ENCODE data around the gene INTS7. TPM values are rescaled to one million over a fixed set of nuclear protein-coding genes. Genes with fewer than 3 reads are reported as not detected.

INTS7 gene
- total RNA-seq, 1 donor from 2014 or later = 8.9 TPM

DNA sequence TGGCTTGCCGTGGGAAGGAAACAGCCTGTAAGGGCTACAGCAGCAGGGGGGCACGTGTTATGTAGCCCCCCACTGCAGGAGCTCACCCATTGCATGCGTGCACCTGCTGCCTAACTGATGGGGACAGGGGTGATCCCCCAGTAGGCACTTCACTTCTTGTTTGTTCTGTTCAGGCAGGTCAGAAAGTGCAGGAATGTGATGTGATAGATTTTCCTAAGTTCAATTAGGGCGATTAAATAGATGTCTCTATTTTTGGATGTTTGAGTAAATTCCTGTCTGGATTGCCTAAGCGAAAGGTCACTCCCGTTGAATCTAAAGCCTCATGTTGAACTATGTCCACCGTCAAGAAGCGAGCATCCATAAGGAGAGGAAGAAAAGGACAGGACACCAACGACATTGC lies 126.0 kb downstream of the INTS7 start:
- TF ChIP-seq, protein P1, sequence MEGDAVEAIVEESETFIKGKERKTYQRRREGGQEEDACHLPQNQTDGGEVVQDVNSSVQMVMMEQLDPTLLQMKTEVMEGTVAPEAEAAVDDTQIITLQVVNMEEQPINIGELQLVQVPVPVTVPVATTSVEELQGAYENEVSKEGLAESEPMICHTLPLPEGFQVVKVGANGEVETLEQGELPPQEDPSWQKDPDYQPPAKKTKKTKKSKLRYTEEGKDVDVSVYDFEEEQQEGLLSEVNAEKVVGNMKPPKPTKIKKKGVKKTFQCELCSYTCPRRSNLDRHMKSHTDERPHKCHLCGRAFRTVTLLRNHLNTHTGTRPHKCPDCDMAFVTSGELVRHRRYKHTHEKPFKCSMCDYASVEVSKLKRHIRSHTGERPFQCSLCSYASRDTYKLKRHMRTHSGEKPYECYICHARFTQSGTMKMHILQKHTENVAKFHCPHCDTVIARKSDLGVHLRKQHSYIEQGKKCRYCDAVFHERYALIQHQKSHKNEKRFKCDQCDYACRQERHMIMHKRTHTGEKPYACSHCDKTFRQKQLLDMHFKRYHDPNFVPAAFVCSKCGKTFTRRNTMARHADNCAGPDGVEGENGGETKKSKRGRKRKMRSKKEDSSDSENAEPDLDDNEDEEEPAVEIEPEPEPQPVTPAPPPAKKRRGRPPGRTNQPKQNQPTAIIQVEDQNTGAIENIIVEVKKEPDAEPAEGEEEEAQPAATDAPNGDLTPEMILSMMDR (IDR thresholded peaks at IDR 0.05; ENCODE audit: unreplicated experiment) = no peak
- H3K9me3 Mint-ChIP-seq (ENCODE audit: unreplicated experiment) = peaks cover 8% of the 10 kb centered on the region
- peaks cover 13% of the 10 kb centered on the region for H3K36me3 Mint-ChIP-seq (ENCODE audit: low read depth, unreplicated experiment)
- DNase-seq (ENCODE audit: low spot score) = no peak
- H3K27ac Mint-ChIP-seq (ENCODE audit: unreplicated experiment) = no peak overlapping the region
- no peaks in the 10 kb centered on the region for H3K4me1 Mint-ChIP-seq (ENCODE audit: unreplicated experiment)
- peak overlapping the region; percentile 26 for H3K4me3 Mint-ChIP-seq (ENCODE audit: unreplicated experiment)
- H3K27me3 Mint-ChIP-seq (ENCODE audit: unreplicated experiment) = peaks cover 2% of the 10 kb centered on the region

DNA sequence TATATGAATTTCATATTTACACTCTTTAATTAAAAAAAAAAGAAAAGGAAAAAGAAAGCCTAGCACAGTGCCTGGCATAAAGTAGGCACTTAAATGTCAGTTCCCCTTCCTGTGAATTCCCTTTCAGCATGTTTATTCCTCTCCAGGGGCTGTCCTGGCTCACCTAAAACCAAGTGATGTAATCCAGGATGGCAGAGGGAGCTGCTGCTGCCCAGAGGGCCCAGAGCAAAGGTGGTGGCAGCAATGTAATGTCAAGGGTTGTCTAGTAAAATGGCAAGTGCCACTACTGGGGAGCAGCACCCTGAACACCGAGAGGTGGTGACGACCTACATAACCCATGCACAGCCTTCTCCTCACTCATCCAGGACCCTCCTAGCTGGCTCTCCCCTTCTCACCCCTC lies 126.4 kb downstream of the INTS7 start:
- H3K27ac Mint-ChIP-seq (ENCODE audit: unreplicated experiment) = no peak overlapping the region
- TF ChIP-seq, protein P1 (IDR thresholded peaks at IDR 0.05; ENCODE audit: unreplicated experiment) = no peak
- peaks cover 2% of the 10 kb centered on the region for H3K27me3 Mint-ChIP-seq (ENCODE audit: unreplicated experiment)
- H3K4me3 Mint-ChIP-seq (ENCODE audit: unreplicated experiment) = no peak overlapping the region
- H3K4me1 Mint-ChIP-seq (ENCODE audit: unreplicated experiment) = no peaks in the 10 kb centered on the region
- peaks cover 13% of the 10 kb centered on the region for H3K36me3 Mint-ChIP-seq (ENCODE audit: low read depth, unreplicated experiment)
- DNase-seq (ENCODE audit: low spot score) = no peak
- H3K9me3 Mint-ChIP-seq (ENCODE audit: unreplicated experiment) = peaks cover 8% of the 10 kb centered on the region

DNA sequence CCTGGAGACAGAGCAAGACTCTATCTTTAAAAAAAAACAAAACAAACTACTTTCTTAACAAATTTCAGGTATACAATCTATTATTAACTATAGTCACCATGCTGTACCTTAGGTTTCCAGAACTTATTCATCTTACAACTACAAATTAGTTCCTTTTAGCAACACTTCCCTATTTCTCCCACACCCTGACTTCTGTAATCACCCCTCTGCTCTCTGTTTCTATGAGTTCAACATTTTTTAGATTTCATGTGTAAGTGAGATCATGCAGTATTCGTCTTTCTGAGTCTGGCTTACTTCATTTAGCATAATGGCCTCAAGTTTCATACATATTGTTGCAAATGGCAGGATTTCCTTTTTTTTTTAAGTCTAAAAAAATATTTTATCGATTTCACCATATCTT lies 126.9 kb downstream of the INTS7 start:
- no peak for DNase-seq (ENCODE audit: low spot score)
- Mint-ChIP-seq H3K4me1 (ENCODE audit: unreplicated experiment) (no peaks in the 10 kb centered on the region), H3K27ac (ENCODE audit: unreplicated experiment) (no peak overlapping the region), H3K36me3 (ENCODE audit: low read depth, unreplicated experiment) (peaks cover 13% of the 10 kb centered on the region), H3K9me3 (ENCODE audit: unreplicated experiment) (peaks cover 8% of the 10 kb centered on the region), H3K27me3 (ENCODE audit: unreplicated experiment) (peaks cover 2% of the 10 kb centered on the region), H3K4me3 (ENCODE audit: unreplicated experiment) (no peak overlapping the region)
- TF ChIP-seq, protein P1 (IDR thresholded peaks at IDR 0.05; ENCODE audit: unreplicated experiment) = no peak

DNA sequence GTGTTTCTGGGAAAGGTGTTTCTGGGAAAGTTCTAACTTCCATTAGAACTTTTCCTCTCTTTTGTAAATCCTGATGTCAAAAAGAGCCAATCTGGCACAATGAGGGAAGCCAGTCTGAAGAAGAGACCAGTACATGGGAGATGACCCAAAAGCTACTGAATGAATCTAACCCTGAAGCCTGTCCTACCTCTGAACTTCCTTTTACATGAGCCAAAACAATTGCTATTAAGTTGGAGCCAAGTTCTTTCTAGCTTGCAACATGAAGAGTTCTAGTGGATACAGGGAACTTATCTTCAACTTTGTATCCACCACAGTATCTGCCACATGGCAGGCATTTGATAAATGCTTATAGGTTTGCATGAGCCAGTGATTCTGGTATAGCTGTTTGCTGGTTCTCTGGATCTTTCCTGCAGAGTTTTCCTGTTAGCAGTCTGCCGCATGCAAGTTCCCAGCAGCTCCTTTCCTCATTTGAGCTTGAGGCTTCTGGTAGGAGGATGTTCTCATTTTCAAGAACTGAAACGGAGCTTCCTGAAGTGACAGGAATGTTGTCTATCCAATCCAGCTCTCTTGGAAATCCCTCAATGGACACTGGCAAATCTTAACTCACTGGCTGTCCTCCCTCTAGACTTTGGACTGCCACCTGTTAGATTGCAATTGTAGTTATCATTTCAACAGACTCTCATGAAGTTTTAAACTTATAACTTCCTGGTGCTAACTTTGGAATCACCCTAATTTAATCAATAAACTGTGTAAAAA lies 131.7 kb downstream of the INTS7 start:
- Mint-ChIP-seq H3K27me3 (ENCODE audit: unreplicated experiment) (peaks cover 3% of the 10 kb centered on the region), H3K4me3 (ENCODE audit: unreplicated experiment) (no peak overlapping the region), H3K4me1 (ENCODE audit: unreplicated experiment) (no peaks in the 10 kb centered on the region), H3K27ac (ENCODE audit: unreplicated experiment) (no peak overlapping the region), H3K36me3 (ENCODE audit: low read depth, unreplicated experiment) (peaks cover 4% of the 10 kb centered on the region), H3K9me3 (ENCODE audit: unreplicated experiment) (no peaks in the 10 kb centered on the region)
- no peak for DNase-seq (ENCODE audit: low spot score)
- TF ChIP-seq, protein P1 (IDR thresholded peaks at IDR 0.05; ENCODE audit: unreplicated experiment) = no peak

DNA sequence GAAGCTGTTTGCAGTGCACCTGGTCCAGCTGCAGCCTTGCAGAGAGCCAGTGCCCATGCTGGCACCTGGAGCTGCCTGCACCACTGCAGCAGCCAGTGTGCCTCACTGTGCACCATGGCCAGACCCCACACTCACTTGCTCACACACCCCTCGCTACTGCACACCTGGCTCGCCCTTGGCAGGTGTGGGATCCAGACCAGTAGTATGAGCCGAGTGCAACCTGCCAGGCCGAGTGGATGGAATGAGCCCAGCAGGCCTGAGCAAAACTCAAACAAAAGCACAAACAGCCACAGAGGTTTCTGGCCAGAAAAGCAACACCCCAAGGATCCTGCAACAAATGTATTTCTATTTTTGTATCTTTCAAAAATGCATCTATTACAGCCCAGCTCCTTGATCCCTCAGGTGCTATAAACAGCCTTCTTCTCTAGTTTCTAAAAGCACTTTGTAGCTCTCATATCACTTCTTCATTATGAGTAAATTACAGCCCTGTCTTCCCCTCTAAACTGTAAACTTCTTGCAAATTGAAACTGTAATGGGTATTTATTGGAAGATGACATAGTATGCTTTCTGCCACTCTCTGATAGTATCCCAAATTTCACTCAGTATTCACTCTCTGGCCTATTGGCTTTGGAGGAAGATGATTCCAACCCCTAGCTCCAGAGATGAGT lies 132.6 kb downstream of the INTS7 start:
- Mint-ChIP-seq H3K36me3 (ENCODE audit: low read depth, unreplicated experiment) (peaks cover 4% of the 10 kb centered on the region), H3K9me3 (ENCODE audit: unreplicated experiment) (no peaks in the 10 kb centered on the region), H3K27me3 (ENCODE audit: unreplicated experiment) (peaks cover 3% of the 10 kb centered on the region), H3K27ac (ENCODE audit: unreplicated experiment) (no peak overlapping the region), H3K4me3 (ENCODE audit: unreplicated experiment) (no peak overlapping the region), H3K4me1 (ENCODE audit: unreplicated experiment) (no peaks in the 10 kb centered on the region)
- no peak for DNase-seq (ENCODE audit: low spot score)
- TF ChIP-seq, protein P1 (IDR thresholded peaks at IDR 0.05; ENCODE audit: unreplicated experiment) = no peak

All from endothelial cell (in vitro differentiated cells).